Measurements from ENCODE around the gene KLHL15. TPM values are rescaled to one million over a fixed set of nuclear protein-coding genes. Genes with fewer than 3 reads are reported as not detected.
"Not testable (repeated sequence)": the region's sequence is repeated elsewhere in the genome, so short reads cannot be mapped to it uniquely, and the experiment has no call there.

KLHL15 gene
- total RNA-seq, 6 donors from 2014 or later: 3.4 to 13.5 (median 5.7) TPM

- Histone ChIP-seq H3K27ac (no peak overlapping the region), H3K4me1 (no peaks in the 10 kb centered on the region), H3K4me3 (no peak overlapping the region), H3K9me3 (no peaks in the 10 kb centered on the region), H3K27me3 (no peaks in the 10 kb centered on the region), H3K36me3 (no peaks in the 10 kb centered on the region)
- ATAC-seq (ENCODE audit: low FRiP score in 2 of 2) (no peak), DNase-seq (no peak)
- 50 to 60% methylated on average over 3 to 5 of the region's 5 CpGs for WGBS, 2 donors
- no peak for TF ChIP-seq POLR2A (IDR thresholded peaks at IDR 0.05)
- no peak for TF ChIP-seq CTCF (IDR thresholded peaks at IDR 0.05)
- TF ChIP-seq POLR2AphosphoS5 (IDR thresholded peaks at IDR 0.05): no peak
Observed at GRCh38 chrX:23980011-23980441, 47.0 kb downstream of the KLHL15 start.

DNA sequence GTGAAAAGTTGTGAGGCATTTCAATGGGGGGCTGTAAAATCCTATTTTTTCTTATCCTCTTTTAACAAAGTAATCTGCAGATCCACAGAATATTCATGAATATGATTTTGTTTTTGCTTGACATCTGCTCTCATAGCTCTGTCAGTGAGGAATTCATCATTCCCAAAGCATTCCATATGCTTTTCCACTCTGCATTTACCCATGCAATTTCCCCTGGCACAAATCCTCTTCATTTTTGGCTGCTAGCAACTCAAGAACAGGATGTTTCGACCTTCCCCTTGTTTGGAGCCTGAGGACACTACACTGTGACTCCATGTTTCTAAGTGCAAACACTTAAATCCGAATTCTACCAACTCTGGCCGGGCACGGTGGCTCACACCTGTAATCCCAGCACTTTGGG is 48.5 kb downstream of the KLHL15 start:
- H3K4me3 ChIP-seq: no peak overlapping the region
- no peaks in the 10 kb centered on the region for H3K27me3 ChIP-seq
- no peak for DNase-seq
- H3K27ac ChIP-seq: no peak overlapping the region
- H3K36me3 ChIP-seq: no peaks in the 10 kb centered on the region
- 80 to 92% methylated on average over 4 of the region's 4 CpGs for WGBS, 2 donors
- TF ChIP-seq EP300 (IDR thresholded peaks at IDR 0.05): no peak
- no peak for TF ChIP-seq POLR2AphosphoS5 (IDR thresholded peaks at IDR 0.05)
- TF ChIP-seq POLR2A (IDR thresholded peaks at IDR 0.05): no peak
- TF ChIP-seq CTCF (IDR thresholded peaks at IDR 0.05): no peak
- no peak for ATAC-seq (ENCODE audit: low FRiP score in 2 of 2)
- no peaks in the 10 kb centered on the region for H3K9me3 ChIP-seq
- no peaks in the 10 kb centered on the region for H3K4me1 ChIP-seq

GRCh38 chrX:23965630-23966029 is 61.4 kb downstream of the KLHL15 start:
- not testable (repeated sequence) for DNase-seq; H3K27me3 ChIP-seq; H3K36me3 ChIP-seq; H3K4me3 ChIP-seq; H3K27ac ChIP-seq; H3K4me1 ChIP-seq; ATAC-seq (ENCODE audit: low FRiP score in 2 of 2); H3K9me3 ChIP-seq
- WGBS, 2 donors: 84 to 89% methylated on average over 8 of the region's 8 CpGs

DNA sequence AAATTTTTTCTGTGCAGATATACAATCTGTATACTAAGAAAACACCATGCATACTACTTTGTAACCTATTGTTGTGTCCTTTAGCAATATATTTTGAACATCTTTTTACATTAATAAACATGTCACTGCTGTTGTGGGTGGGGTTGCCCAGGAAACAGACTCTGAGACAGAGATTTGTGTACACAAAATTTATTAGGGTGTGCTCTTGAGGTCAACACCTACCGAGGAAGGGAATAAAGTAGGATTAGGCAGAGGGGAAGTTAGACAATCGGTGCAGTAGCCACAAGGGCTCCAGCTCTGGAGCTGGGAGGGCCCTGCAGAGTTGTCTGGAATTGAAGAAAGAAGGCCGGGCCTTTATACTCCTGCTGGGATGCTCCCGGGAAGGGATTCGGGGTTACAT is 62.8 kb downstream of the KLHL15 start:
- H3K9me3 ChIP-seq: no peaks in the 10 kb centered on the region
- TF ChIP-seq POLR2AphosphoS5 (IDR thresholded peaks at IDR 0.05) (no peak), CTCF (IDR thresholded peaks at IDR 0.05) (no peak), POLR2A (IDR thresholded peaks at IDR 0.05) (no peak), EP300 (IDR thresholded peaks at IDR 0.05) (no peak)
- WGBS, 2 donors: 51 to 62% methylated on average over 4 to 5 of the region's 5 CpGs
- DNase-seq (no peak), ATAC-seq (ENCODE audit: low FRiP score in 2 of 2) (no peak)
- no peaks in the 10 kb centered on the region for H3K27me3 ChIP-seq
- H3K4me1 ChIP-seq: no peaks in the 10 kb centered on the region
- no peak overlapping the region for H3K4me3 ChIP-seq
- no peak overlapping the region for H3K27ac ChIP-seq
- H3K36me3 ChIP-seq: no peaks in the 10 kb centered on the region

GRCh38 chrX:23959781-23960180 is 67.2 kb downstream of the KLHL15 start:
- no peak for TF ChIP-seq POLR2AphosphoS5 (IDR thresholded peaks at IDR 0.05)
- no peak for TF ChIP-seq POLR2A (IDR thresholded peaks at IDR 0.05)
- TF ChIP-seq EP300 (IDR thresholded peaks at IDR 0.05): no peak
- TF ChIP-seq CTCF (IDR thresholded peaks at IDR 0.05): no peak
- Histone ChIP-seq H3K36me3 (no peaks in the 10 kb centered on the region), H3K4me1 (no peaks in the 10 kb centered on the region), H3K27me3 (no peaks in the 10 kb centered on the region), H3K27ac (no peak overlapping the region), H3K4me3 (no peak overlapping the region), H3K9me3 (no peaks in the 10 kb centered on the region)
- DNase-seq (no peak), ATAC-seq (ENCODE audit: low FRiP score in 2 of 2) (no peak)
- 59 to 89% methylated on average over 3 of the region's 3 CpGs for WGBS, 2 donors
